ENCODE measurements around the gene KLHL41.

Gene KLHL41

GRCh38 chr2:169464466-169464865 lies 45.0 kb upstream of the KLHL41 start:
- no peaks in the 10 kb centered on the region for H3K9me3 ChIP-seq (replicated peaks; ENCODE audit: insufficient read depth, low read length)
- H3K9me2 ChIP-seq (replicated peaks; ENCODE audit: insufficient read depth, low read length) = no peaks in the 10 kb centered on the region
- H3K9ac ChIP-seq (ENCODE audit: low read length) = no peak overlapping the region
- no peaks in the 10 kb centered on the region for H3K4me1 ChIP-seq (ENCODE audit: low read length)
- H3K79me2 ChIP-seq (ENCODE audit: low read length) = no peaks in the 10 kb centered on the region
- no peaks in the 10 kb centered on the region for H3F3A ChIP-seq (ENCODE audit: insufficient read depth, low read length)
- H3K4me3 ChIP-seq (ENCODE audit: low read length) = no peak overlapping the region
- H4K20me1 ChIP-seq (ENCODE audit: insufficient read depth, low read length) = no peaks in the 10 kb centered on the region
- H3K4me2 ChIP-seq (ENCODE audit: low read depth, low read length) = no peak overlapping the region
- DNase-seq = no peak
- TF ChIP-seq EZH2phosphoT487 (IDR thresholded peaks at IDR 0.05; ENCODE audit: low read length) = no peak
- no peak for TF ChIP-seq EZH2 (optimal IDR thresholded peaks at IDR 0.05; ENCODE audit: low read depth, low read length)
- TF ChIP-seq CTCF (IDR thresholded peaks at IDR 0.05; ENCODE audit: low read length) = no peak
- no peak overlapping the region for H3K27ac ChIP-seq (ENCODE audit: low read length)
- no peaks in the 10 kb centered on the region for H3K36me3 ChIP-seq (replicated peaks; ENCODE audit: insufficient read depth, low read length)
- no peaks in the 10 kb centered on the region for H3K27me3 ChIP-seq (replicated peaks; ENCODE audit: insufficient read depth, low read length)
- H2AFZ ChIP-seq (ENCODE audit: low read length) = no peak overlapping the region

DNA sequence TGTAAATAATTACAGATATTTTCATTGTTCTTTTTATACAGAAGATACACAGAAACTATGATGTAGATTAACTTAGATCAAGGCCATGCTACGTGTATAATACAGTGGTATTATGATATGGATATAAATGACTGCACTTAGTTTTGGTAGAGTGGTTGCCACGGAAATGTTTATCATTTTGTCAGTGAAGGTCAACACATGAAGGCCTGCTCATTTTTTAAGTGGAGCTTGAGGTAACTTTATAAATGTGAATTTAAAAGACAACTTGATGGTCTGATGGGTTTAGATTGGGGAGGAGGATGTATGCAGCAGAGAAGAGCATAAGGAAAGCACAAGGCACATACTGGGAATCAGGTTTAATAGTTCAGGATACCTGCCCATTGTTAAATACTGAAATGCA lies 44.6 kb upstream of the KLHL41 start:
- Histone ChIP-seq H2AFZ (ENCODE audit: low read length) (no peak overlapping the region), H3K9me2 (replicated peaks; ENCODE audit: insufficient read depth, low read length) (no peaks in the 10 kb centered on the region), H3K9me3 (replicated peaks; ENCODE audit: insufficient read depth, low read length) (no peaks in the 10 kb centered on the region), H3K27ac (ENCODE audit: low read length) (no peak overlapping the region), H3K36me3 (replicated peaks; ENCODE audit: insufficient read depth, low read length) (no peaks in the 10 kb centered on the region), H4K20me1 (ENCODE audit: insufficient read depth, low read length) (no peaks in the 10 kb centered on the region), H3K4me2 (ENCODE audit: low read depth, low read length) (no peak overlapping the region), H3F3A (ENCODE audit: insufficient read depth, low read length) (no peaks in the 10 kb centered on the region), H3K79me2 (ENCODE audit: low read length) (no peaks in the 10 kb centered on the region), H3K27me3 (replicated peaks; ENCODE audit: insufficient read depth, low read length) (no peaks in the 10 kb centered on the region), H3K4me1 (ENCODE audit: low read length) (no peaks in the 10 kb centered on the region), H3K9ac (ENCODE audit: low read length) (no peak overlapping the region), H3K4me3 (ENCODE audit: low read length) (no peak overlapping the region)
- no peak for TF ChIP-seq EZH2 (optimal IDR thresholded peaks at IDR 0.05; ENCODE audit: low read depth, low read length)
- TF ChIP-seq EZH2phosphoT487 (IDR thresholded peaks at IDR 0.05; ENCODE audit: low read length) = no peak
- TF ChIP-seq CTCF (IDR thresholded peaks at IDR 0.05; ENCODE audit: low read length) = no peak
- no peak for DNase-seq

GRCh38 chr2:169468841-169469240 lies 40.7 kb upstream of the KLHL41 start:
- no peak overlapping the region for H2AFZ ChIP-seq (ENCODE audit: low read length)
- no peaks in the 10 kb centered on the region for H3K27me3 ChIP-seq (replicated peaks; ENCODE audit: insufficient read depth, low read length)
- no peaks in the 10 kb centered on the region for H4K20me1 ChIP-seq (ENCODE audit: insufficient read depth, low read length)
- H3K36me3 ChIP-seq (replicated peaks; ENCODE audit: insufficient read depth, low read length) = no peaks in the 10 kb centered on the region
- H3K4me3 ChIP-seq (ENCODE audit: low read length) = no peak overlapping the region
- H3K79me2 ChIP-seq (ENCODE audit: low read length) = no peaks in the 10 kb centered on the region
- no peaks in the 10 kb centered on the region for H3K9me3 ChIP-seq (replicated peaks; ENCODE audit: insufficient read depth, low read length)
- H3F3A ChIP-seq (ENCODE audit: insufficient read depth, low read length) = no peaks in the 10 kb centered on the region
- no peaks in the 10 kb centered on the region for H3K4me1 ChIP-seq (ENCODE audit: low read length)
- DNase-seq = no peak
- H3K4me2 ChIP-seq (ENCODE audit: low read depth, low read length) = no peak overlapping the region
- TF ChIP-seq EZH2 (optimal IDR thresholded peaks at IDR 0.05; ENCODE audit: low read depth, low read length) = no peak
- TF ChIP-seq EZH2phosphoT487 (IDR thresholded peaks at IDR 0.05; ENCODE audit: low read length) = no peak
- no peak for TF ChIP-seq CTCF (IDR thresholded peaks at IDR 0.05; ENCODE audit: low read length)
- H3K9me2 ChIP-seq (replicated peaks; ENCODE audit: insufficient read depth, low read length) = no peaks in the 10 kb centered on the region
- H3K9ac ChIP-seq (ENCODE audit: low read length) = no peak overlapping the region
- H3K27ac ChIP-seq (ENCODE audit: low read length) = no peak overlapping the region
